GM08714 (cell line): ENCODE results near the gene TMC6.
"Not testable (repeated sequence)": the region's sequence is repeated elsewhere in the genome, so short reads cannot be mapped to it uniquely, and the experiment has no call there.

Experiments used
- H3K4me3 ChIP-seq: fragments of 200-500 bp; sonication (Bioruptor generic); 2 replicates; pipeline ENCODE4 v1.5.1; 2014; ENCODE audit warnings: mild to moderate bottlenecking, low read length, inconsistent platforms
- ZNF274 ChIP-seq: IDR thresholded peaks from 2 replicates; pipeline ENCODE4 v1.6.1; 2012; ENCODE audit warnings: mild to moderate bottlenecking, low read depth, low read length

Gene TMC6

GRCh38 chr17:78088529-78088928 is 40.0 kb downstream of the TMC6 start:
- no peak for TF ChIP-seq ZNF274
- no peak overlapping the region for H3K4me3 ChIP-seq

- H3K4me3 ChIP-seq: no peak overlapping the region
- no peak for TF ChIP-seq ZNF274
Measured at GRCh38 chr17:78086740-78087139, 41.8 kb downstream of the TMC6 start.

- no peak overlapping the region for H3K4me3 ChIP-seq
- TF ChIP-seq ZNF274: no peak
Measured at GRCh38 chr17:78082988-78083387, 45.6 kb downstream of the TMC6 start.

- H3K4me3 ChIP-seq: not testable (repeated sequence)
Measured at GRCh38 chr17:78082355-78082872, 46.1 kb downstream of the TMC6 start.

- TF ChIP-seq ZNF274: no peak
- H3K4me3 ChIP-seq: no peak overlapping the region
Measured at GRCh38 chr17:78081551-78081950, 47.0 kb downstream of the TMC6 start.

- H3K4me3 ChIP-seq: no peak overlapping the region
- no peak for TF ChIP-seq ZNF274
Measured at GRCh38 chr17:78079253-78079652, 49.3 kb downstream of the TMC6 start.

GRCh38 chr17:78075545-78075944 is 53.0 kb downstream of the TMC6 start:
- no peak for TF ChIP-seq ZNF274
- H3K4me3 ChIP-seq: no peak overlapping the region

GRCh38 chr17:78075011-78075410 is 53.5 kb downstream of the TMC6 start:
- TF ChIP-seq ZNF274: no peak
- no peak overlapping the region for H3K4me3 ChIP-seq

GRCh38 chr17:78072961-78073360 is 55.6 kb downstream of the TMC6 start:
- no peak overlapping the region for H3K4me3 ChIP-seq
- TF ChIP-seq ZNF274: no peak

GRCh38 chr17:78069695-78070094 is 58.9 kb downstream of the TMC6 start:
- no peak for TF ChIP-seq ZNF274
- no peak overlapping the region for H3K4me3 ChIP-seq

GRCh38 chr17:78066976-78067375 is 61.6 kb downstream of the TMC6 start:
- H3K4me3 ChIP-seq: not testable (repeated sequence)

- no peak for TF ChIP-seq ZNF274
- no peak overlapping the region for H3K4me3 ChIP-seq
Measured at GRCh38 chr17:78064708-78065107, 63.8 kb downstream of the TMC6 start.

GRCh38 chr17:78063489-78063888 is 65.1 kb downstream of the TMC6 start:
- TF ChIP-seq ZNF274: no peak
- H3K4me3 ChIP-seq: no peak overlapping the region

- H3K4me3 ChIP-seq: no peak overlapping the region
- TF ChIP-seq ZNF274: no peak
Measured at GRCh38 chr17:78062596-78062995, 66.0 kb downstream of the TMC6 start.
